HG02870 (cell line): ENCODE results near the gene KRT1.

Source experiments
- ATAC-seq: cut with Tn5 transposase; IDR thresholded peaks from one replicate; pipeline ENCODE4 v1.9.1; 2021; ENCODE audit warnings: mild to moderate bottlenecking, moderate library complexity; ENCODE audit not compliant: unreplicated experiment

Gene KRT1

DNA sequence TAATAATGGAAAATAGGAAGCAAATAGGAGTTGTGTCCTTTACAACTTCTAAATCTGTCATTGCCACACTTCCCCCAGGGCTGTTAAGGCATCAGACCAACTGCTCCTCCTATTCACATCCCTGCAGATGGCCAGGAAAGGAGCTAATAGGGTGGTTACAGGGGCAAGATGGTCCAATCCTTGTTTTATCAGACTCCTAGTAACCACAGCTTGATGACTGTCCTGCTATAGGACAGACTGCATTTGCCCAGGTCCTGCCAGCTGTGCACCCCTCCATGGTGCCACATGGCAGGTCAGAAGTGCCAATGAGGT, 17.3 kb downstream of the KRT1 start:
- ATAC-seq: no peak

DNA sequence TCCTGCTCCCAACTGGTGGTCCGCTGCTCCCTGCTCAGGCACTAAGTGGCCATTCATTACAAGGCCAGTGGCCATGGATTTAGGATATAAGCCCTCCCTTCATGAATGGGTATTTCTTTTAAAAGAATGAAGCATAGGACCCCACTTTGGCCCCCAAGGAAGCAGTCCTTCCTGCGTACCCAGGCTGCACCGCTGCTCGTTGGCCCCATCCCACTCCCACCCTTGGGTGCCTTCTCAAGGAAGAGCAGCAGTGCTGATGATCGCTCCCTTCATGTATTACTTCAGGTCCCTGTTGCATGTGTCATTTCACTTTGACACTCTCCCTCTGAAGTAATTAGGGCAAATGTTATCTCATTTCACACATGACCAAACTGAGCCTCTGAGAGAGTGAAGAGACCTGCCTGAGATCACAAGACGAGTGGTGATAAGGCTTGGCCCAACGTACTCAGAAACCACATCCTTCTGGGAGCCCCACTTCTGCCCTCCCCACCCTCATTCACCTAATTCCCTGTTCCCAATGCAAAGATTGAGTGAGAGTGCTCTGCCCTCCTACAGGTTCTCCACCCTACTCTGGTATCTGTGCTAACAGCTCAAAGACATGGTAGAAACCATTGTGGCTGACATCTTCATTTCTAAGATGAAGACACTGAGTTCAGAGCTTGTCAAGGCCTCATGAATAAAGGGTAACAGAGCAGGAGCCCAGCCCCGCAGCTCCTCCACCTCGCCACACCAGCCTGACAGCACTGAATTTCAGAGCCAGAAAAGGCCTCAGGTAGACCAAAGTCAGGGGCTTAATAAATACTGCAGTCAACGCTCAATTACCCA, 17.9 kb downstream of the KRT1 start:
- no peak for ATAC-seq

DNA sequence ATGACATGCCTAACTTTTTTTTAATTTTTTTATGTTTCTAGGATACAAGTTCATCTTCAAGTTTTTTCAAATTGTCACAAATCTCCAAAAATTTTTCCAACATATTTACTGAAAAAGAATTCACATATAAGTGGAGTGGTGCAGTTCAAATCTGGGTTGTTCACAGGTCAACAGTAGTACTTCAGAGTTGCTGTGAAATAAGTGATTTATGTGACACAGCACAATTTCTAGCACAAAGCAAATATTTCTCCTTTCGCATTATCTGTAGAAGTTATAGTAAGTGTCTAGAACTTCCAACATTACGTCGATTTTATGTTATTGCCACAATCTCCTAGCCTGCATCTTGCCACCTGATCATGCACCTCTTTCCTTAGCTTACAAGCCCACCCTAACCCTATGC, 18.5 kb downstream of the KRT1 start:
- ATAC-seq: no peak

DNA sequence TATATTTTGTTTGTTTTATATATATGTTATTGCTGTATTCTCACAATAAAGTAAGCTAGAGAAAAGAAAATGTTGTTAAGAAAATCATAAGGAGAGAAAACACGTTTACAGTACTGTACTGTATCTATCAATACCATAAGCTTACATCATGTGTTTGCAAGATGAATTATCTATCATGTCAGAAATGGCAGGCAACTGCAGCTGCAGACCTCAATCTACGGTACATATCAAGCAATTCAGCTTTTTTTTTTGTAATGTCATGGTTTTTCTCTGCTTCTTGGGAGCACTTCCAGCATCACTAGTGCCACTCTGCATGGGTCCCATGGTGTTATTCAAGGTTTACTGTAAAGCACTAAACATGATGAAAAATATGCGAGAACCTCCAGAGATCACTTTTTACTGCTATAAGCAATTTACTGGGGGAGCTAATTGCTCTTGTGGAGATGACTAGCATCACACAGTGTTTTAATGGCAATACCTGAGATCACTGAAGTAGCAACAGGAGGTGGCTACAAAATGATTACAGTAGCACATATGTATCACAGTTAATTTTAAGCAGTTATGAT, 19.2 kb downstream of the KRT1 start:
- ATAC-seq: no peak

DNA sequence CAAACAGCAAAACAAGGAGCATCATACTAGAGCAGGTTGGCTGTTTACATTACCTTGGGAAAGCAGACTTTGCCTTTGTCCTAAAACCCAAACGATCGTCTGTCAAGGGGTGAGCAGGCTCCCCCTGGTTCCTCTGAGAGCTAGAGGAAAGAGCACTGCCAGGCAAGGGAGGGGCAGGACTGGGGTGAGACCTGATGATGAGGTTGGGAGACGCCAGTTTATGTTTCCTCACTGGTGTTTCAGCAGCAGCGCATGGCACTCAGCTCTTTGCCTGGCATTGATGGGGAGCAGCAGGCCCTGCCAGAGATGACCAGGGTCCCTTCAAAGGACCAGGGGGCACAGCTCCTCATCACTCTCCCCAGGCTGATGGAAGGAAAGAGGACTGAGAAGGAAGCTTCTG, 20.3 kb downstream of the KRT1 start:
- ATAC-seq: no peak

DNA sequence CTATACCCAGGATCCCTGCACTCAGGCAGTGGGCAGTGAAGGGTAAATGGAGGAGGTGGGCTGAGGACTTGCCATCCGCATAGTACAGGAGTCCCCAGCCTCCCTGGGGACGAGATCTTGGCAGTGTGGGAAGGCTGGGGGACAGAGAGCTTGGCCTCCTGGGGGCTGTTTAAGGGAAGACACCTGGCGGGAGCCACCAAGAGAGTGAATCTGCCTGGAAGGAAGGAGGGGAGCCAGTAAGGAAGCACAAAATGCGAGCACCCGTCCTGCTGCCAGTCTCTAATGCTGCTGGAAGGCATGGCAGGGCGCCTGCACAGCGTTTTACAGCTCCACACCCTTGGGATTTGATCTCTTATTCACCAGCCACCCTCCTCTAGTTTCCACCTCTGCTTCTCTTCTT, 20.8 kb downstream of the KRT1 start:
- no peak for ATAC-seq

DNA sequence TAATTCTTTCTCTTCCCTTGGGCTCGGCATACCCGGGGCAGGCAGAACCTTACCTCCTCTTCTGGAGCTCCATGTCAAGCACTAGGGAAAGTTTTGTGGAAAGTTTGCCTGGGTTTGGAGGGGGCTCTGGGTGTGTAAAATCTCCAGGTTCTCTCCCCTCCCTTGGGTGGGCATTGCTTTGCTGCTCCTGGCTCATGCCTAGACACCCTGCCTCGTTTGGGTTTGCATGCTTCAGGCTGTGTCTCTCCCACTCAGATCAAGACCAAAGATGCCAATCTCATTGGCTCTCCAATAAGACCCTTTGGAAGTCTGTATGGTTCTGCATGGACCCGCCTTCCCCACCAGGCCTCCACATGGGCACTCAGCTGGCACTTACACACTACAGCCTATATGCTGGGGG, 22.0 kb downstream of the KRT1 start:
- no peak for ATAC-seq

DNA sequence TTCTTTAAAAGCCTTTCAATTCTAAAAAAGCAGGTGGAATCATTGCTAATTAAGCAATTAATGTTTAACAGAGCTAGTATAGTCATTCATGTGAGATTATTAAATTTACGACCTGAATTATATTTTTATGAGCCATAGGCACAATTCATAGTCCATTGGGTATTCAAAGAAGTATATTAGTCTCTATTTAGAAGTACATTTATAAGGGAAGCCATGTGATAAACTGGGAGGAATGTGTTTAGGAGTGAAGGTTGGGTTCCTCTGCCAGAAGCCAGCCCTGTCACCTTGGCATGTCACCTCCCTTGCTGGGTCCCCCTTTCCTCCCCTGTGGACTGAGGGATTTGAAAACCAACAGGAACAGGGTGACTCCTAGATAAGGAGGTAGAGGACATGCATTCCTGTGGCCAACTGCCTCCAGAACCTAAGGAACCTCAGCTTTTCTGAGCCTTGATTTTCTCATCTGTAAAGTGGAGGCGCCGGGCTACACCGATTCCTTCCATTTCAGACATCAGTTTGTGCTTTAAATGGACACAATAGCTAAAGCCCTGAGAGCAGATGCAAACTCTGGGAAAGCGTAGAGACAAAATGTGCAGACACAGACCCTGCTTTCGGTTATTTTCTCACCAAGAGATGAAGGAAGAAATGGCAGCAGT, 22.8 kb downstream of the KRT1 start:
- ATAC-seq: no peak

DNA sequence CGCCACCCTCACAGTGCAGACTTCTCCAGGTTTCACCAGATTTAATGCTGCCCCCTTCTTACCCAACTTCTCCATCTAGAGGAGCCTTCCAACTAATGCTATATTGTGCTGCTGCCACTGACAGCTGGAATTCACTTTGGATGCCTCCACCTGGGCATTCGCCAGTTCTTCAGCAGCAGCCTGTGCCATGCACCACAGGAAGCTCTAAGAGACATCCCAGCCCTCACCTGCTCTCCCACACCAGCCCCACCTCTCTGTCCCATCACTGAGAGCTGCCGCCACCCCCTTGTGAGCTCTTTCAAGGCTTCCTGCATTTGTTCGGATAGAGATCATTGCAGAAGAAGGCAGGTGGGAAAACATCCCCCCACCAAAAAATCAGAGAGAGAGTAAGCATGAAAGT, 23.6 kb downstream of the KRT1 start:
- no peak for ATAC-seq

DNA sequence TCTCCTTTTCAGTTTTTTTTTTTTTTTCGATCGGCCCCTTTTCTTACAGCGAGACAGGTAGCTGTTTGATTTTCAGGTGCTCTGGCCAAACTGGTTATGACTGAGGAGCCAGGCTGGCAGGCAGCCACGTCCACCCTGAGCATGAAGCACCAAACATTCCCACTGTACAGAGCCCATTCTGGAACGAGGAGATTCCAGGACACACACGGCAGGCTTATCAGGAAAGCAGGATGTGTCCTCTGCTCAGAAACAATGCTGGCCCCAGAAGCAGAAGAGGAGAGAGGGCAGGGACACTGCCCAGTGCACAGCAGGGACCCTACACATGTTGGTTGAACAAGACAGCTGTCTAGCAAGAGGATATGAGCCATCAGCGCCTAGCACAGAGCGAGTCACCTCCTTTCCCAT, 24.5 kb downstream of the KRT1 start:
- no peak for ATAC-seq

DNA sequence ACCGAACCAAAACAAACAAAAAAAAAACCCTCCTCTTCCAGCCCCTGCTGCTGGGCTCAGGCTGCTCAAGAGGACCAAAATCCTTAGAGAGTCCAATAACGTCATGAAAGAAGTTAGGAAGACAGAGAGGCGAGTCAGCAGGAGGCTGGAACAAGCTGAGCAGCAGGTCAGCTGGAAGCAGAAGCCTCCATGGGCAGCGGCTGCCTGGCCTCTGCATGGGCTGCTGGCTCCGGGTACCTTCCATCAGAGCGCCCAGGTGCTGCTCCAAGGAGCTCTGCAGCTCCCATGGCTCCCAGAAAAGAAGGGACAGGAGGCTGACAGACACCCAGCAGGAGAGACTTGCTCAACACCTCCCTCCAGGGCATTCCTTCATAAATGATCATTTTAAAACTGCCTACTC, 25.0 kb downstream of the KRT1 start:
- ATAC-seq: no peak

DNA sequence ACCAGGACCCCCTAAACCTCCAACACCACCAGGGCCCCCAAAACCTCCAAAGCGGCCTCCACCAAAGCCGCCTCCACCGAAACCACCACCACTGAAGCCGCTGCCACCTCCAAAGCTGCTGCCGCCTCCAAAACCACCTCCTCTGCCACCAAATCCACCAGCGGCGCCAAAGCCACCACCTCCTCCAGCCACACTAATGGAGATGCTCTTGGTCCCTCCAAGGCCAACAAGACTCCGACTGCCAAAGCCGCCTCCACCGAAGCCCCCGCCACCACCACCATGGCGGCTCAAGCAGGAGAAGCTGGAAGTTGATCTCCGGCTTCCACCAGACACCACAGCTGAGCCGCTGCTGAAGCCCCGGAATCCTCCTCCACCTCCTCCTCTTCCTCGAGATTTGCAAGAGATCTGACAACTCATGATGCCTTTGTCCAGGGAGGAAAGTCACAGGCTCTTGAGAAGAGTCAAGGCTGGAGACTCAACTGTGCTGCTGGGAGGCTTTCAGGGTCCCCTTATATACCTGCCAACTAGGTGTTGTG, 28.4 kb downstream of the KRT1 start, which contains the start of gene KRT2:
Gene KRT2 (minus strand): TSS at position 486 of the 536 bp plus-strand sequence. CDS start 69 bp downstream, at position 417.
- ATAC-seq: no peak

DNA sequence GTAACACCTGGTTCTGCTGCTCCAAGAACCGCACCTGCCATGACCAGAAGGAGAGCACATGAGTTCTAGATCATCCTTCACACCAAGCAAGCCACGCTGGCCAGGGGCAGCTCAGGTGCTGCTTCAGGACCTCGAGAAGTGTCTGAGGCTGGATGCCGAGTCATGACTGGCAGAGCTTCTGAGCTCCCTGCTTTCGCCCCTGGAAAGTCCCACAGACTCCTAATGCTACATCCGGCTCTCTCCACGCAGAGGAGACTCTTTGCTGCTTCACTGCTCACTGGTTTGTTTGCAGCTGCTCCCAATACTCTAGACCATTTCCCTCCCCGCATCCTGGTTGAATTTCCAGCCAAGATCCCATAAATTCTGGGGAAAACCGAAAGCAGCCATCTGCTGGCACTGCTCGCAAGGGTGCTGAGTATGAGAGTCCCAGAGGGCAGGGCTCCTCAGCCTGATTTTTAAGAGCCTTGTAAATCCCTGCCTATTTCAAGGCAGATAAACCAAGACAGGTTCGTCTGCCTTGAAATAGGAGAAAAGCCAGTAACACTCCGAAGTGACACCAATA, 29.6 kb downstream of the KRT1 start:
- ATAC-seq: no peak

DNA sequence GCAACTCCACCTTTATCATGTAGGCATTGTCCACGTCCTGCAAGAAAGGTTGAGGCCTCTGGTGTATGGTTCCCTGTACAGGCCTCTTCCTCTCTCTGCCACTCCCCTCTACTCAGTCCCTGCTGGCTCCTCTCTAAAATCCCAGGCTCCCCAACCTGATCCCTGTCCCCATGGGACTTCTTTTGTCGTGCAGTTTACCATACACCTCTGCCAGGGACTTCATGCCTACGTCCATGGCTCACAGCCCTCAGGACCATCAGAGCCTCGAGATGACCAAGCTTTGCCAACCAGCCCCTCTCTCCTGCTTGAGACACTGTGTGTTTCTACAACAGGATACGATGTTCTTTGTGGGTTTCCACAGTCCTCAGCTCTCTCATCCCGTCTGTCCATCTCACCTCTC, 31.1 kb downstream of the KRT1 start:
- no peak for ATAC-seq

DNA sequence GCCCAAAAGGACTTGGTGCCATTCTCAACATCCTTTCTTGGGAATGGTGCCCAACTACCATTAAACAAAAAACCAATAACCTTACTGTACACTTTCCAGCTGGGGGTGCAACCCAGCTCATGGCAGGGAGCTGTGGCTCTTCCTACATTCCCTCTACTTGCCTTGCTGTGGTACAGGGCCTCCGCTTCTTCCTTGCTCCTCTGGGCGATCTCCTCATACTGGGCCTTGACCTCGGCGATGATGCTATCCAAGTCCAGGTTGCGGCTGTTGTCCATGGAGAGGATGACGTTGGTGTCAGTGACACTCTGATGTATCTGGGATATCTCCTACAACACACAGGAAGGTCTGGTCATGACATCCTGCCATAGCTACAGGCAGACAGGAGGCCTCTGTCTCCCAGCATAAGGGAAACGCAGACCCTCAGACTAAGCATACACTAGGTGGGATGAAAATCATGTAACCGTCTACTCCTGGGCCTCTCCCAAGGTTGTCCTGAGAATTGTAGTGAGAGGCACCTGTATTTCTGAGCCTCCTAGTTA, 32.1 kb downstream of the KRT1 start:
- no peak for ATAC-seq

DNA sequence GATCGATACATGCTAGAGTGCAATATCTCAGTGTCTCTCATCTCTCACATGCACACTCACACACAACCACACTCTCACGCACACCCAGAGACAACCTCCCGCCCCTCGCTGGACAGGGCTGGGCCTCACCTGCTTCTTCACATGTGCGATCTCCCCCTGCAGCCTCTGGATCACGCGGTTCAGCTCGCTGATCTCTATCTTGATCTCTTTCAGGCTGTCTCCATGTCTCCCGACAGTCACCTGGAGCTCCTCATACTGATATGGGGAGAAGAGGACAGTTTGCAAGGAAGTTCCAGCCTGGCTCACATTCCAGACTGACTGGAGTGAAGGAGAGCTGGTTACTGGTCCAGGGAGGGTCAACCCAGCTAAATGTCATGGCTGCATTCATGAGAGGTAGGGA, 32.6 kb downstream of the KRT1 start:
- ATAC-seq: no peak

DNA sequence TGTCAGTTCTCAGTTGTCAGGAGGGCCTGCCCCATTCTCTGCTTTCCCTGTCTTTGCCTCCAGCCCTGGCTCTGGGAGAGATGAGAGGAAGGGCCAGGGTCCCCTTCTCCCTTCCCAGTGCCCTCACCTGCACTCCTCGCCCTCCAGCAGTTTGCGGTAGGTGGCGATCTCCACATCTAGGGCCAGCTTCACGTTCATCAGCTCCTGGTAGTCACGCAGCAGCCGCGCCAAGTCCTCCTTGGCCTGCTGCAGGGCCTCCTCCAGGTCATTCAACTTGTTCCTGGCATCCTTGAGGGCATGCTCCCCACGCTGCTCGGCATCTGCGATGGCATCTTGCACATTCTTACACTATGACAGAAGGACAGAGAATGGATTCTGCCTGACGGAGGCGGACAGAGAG, 33.6 kb downstream of the KRT1 start:
- ATAC-seq: no peak

DNA sequence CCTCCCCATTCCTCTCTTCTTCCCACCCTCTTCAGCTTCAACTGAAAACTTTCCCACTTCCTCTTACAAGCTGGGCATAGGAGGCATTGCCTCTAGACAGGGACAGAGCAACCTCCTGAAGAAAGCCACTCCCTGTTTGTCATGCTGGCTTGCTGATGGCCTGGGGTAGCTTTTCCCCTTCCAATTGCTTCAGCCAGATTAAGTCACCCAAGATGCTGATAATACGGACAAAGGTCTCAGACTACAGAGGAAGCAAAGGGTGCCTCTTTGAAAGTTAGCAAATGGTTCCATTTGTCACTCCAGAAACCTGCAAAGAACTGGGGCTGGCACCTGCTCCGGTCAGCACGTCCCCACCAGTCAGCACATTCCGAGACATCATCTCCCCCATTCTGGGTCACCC, 34.2 kb downstream of the KRT1 start:
- ATAC-seq: no peak

DNA sequence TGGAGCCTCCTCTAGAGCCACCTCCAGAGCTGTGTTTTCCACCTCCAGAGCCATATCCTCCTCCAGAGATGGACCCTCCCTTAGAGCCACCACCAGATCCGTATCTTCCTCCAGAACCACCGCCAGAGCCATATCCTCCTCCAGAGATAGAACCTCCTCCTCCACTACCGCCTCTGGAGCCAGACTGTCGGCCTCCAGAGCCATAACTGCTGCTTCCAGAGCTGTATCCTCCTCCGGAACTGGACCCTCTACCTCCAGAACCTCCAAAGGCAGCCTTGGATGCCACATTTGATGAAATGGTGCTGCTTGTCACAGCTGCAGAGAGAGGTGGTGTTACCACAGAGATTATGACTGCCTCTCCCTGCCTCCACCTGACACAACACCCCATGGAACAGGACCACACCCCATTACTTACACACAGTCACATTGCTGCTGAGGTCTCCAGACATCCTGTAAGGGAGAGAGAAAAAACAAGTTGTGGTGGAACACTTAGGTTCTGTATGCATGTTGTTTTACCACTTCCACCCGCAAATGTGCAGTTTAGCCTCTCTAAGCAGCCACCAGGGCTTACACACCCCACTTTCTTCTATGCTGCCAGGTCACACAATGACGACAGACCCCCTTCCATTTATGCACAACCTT, 35.0 kb downstream of the KRT1 start:
- no peak for ATAC-seq

DNA sequence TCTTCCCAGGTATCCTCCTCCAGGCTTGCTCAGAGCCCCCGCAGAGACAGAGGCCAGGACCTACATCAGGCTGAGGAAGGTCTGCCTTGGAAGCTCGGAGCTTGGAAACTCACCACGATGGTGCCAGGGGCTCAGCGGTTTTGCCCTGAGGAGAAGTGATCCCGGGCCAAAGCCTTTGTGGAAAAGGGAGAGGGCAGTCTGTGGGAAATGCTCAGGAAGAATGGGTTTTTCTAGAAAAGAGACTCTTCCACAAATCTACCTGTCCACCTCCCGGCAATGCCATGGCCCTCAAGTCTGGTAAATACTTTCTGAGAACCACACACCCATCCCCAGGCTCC, 36.2 kb downstream of the KRT1 start:
- no peak for ATAC-seq
